ENCODE results near the gene CTNNB1.

The CTNNB1 gene

DNA sequence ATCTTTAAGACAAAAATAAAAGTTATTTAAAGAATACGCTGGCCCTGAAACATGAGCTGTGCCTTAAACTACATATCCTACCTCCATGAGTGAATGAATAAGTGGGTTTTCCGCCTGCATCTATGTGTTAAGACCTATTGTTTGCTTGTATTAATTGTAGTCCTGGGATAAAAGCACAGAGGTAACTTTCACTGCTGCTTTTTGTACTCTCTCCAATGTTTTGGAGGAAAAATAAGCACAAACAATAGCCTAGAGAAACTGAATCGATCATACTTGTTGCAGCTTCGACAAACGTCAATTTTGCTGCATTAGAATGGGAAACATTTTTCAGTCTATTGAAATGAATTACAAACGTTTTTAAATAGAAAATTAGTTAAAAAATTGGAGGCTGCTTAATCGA lies 1.3 kb upstream of the CTNNB1 start:
- DNase-seq (ENCODE audit: low read depth), result no peak
- H3K4me3 ChIP-seq (ENCODE audit: low read depth, low read length), result no peak overlapping the region
- TF ChIP-seq, protein P1, sequence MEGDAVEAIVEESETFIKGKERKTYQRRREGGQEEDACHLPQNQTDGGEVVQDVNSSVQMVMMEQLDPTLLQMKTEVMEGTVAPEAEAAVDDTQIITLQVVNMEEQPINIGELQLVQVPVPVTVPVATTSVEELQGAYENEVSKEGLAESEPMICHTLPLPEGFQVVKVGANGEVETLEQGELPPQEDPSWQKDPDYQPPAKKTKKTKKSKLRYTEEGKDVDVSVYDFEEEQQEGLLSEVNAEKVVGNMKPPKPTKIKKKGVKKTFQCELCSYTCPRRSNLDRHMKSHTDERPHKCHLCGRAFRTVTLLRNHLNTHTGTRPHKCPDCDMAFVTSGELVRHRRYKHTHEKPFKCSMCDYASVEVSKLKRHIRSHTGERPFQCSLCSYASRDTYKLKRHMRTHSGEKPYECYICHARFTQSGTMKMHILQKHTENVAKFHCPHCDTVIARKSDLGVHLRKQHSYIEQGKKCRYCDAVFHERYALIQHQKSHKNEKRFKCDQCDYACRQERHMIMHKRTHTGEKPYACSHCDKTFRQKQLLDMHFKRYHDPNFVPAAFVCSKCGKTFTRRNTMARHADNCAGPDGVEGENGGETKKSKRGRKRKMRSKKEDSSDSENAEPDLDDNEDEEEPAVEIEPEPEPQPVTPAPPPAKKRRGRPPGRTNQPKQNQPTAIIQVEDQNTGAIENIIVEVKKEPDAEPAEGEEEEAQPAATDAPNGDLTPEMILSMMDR (IDR thresholded peaks at IDR 0.05; ENCODE audit: control insufficient read depth, extremely low read depth, insufficient read depth), result no peak

DNA sequence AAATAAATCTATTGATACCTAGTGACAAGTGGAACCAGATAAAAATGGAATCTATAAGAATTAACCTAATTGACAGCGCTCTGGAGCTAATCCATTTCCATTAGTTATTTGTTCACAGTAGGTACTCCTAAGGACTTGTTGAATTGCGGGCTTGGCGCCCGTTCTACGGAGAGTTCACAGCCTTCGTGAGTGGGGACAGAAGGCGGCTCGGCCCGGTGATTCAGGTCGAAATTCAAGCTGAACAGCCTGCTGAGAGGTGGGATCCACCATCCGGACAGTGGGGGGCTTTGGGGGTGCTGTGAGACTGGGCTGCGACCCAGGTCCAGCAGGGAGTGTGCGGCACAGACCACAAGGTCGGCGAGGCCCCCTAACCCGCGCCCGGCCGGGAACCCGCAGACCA lies 779 bp upstream of the CTNNB1 start:
- DNase-seq (ENCODE audit: low read depth), result no peak
- peak overlapping the region; percentile 82 for H3K4me3 ChIP-seq (ENCODE audit: low read depth, low read length)
- TF ChIP-seq, protein P1 (IDR thresholded peaks at IDR 0.05; ENCODE audit: control insufficient read depth, extremely low read depth, insufficient read depth), result no peak

DNA sequence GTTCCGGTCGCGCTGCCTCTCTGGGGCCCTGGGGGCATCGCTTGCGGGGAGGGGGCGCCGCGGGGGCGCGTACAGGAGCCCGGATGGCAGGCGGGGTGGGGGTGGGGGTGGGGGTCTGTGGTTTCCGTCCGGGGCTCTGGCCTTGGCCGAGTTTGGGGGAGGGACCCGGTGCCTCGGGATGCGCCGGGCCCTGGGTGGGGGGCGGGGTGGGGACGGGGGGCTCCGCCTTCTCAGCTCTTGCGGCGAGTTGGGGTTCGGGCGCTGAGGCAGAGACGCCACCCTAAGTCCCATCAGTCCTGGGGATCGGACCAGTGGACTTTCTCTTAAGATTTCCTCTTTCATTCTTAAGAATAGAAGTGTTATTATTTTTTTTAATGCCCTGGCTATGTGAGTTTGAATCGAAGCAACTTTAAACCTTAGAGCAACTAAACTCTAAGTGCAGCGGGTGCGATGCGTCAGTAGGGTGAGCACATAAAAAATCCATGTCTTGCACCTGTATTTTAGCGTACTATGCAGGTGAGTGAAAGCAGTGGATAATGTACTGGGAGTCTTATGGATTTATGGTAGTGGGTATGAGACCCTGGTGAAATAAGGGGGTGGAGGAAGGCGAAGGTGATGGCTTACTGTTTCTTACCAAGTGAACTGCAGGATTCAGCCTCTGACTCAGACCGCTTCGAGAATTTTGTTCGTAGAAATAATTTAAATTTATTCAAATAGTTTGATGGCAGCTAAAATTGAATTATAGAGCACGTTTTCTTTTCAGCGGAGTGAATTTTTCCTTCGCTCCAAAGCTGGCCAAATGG lies 762 bp downstream of the CTNNB1 start:
- peak overlapping the region; percentile 82 for H3K4me3 ChIP-seq (ENCODE audit: low read depth, low read length)
- TF ChIP-seq, protein P1 (IDR thresholded peaks at IDR 0.05; ENCODE audit: control insufficient read depth, extremely low read depth, insufficient read depth), result 0 out of 2 replicates have a peak, but pooled peaks have one; percentile 1
- no peak for DNase-seq (ENCODE audit: low read depth)

DNA sequence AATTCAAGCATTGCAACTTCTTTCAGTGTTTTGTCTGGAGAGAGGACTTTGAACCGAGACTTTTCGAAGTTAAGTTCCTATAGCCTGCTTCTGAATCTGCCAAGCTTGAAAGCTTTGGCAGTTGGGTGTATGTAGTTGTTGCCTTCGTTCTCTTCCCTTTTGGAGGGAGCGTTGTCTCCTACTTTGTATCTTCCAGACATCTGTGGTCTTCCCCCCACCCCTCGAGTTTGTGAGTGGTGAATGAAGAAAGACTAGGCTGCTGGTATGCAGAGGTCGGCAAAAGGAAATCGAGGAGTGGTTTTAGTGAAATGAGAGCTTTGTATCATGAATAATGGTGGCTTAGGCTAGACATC lies 1.3 kb downstream of the CTNNB1 start:
- TF ChIP-seq, protein P1 (IDR thresholded peaks at IDR 0.05; ENCODE audit: control insufficient read depth, extremely low read depth, insufficient read depth), result no peak
- peak overlapping the region; percentile 82 for H3K4me3 ChIP-seq (ENCODE audit: low read depth, low read length)
- DNase-seq (ENCODE audit: low read depth), result no peak

DNA sequence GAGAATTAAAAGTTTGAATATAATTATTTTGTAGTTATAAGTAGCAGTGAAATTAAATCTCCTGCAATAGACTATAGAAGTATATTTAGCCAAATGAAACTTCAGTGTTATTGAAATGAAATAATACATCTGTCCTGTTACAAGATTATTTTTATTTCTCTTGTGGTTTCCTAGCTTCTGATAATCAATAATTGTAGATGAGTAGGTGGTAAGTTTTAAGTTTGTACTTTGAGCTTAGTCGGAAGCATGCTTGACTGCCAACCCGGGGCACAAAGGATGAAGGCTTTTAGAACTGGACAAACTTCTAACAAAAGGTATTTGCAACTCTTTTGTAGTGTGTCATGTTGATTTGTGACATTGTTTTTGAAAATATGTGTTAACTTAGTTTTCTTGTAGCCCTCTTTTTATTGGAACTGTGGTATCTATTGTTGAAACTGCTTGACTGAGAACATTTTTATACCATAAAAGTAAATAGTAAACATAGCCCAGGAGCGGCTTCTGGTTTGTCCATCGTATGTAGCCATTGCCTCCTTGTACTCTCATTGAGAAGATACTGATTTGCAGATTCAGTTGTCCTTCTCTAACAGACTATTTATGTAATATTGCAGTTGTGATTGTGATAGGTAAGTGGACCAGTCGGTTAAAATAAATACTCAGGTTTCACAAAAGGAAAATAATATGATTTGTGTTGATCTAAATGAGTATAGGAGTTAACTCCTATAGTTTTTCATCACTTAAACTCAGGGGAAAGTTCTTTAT lies 2.9 kb downstream of the CTNNB1 start:
- DNase-seq (ENCODE audit: low read depth), result no peak
- TF ChIP-seq, protein P1 (IDR thresholded peaks at IDR 0.05; ENCODE audit: control insufficient read depth, extremely low read depth, insufficient read depth), result no peak
- no peak overlapping the region; the same call in 1 of the 2 replicates for H3K4me3 ChIP-seq (ENCODE audit: low read depth, low read length)

DNA sequence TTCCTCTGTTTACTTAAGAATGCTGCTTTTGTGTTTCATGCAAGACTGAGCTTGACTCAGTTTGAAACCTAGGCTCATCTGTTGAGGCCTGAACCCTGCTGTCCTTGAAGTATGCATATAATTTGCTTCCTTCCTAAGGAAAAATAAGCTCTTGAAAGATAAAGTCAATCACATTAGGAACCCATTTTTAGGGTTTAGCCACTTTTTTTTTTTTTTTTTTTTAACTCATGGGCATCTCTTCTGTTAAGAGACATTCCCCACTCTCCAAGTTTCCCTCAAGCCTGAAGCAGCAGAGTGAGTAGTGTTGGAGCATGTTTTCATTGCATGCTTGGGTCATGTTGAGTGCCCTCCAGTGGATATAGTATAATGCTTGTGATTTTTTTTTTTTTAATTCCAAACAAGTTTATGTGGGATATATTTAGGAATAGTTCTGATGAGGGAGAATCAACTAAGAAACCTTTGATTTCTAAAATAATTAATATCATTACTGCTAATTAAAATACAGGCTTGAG lies 3.6 kb downstream of the CTNNB1 start:
- TF ChIP-seq, protein P1 (IDR thresholded peaks at IDR 0.05; ENCODE audit: control insufficient read depth, extremely low read depth, insufficient read depth), result peak; percentile 45
- H3K4me3 ChIP-seq (ENCODE audit: low read depth, low read length), result no peak overlapping the region
- no peak for DNase-seq (ENCODE audit: low read depth)
